GM21619 (cell line): ENCODE data around the gene PABPC1L.

Experiments used
- ATAC-seq: cut with Tn5 transposase; IDR thresholded peaks from one replicate; pipeline ENCODE4 v1.9.1; 2021; ENCODE audit not compliant: unreplicated experiment

The PABPC1L gene

GRCh38 chr20:44942264-44942973 lies 32.6 kb downstream of the PABPC1L start:
- ATAC-seq: no peak

- ATAC-seq: no peak
These were observed 34.0 kb downstream of the PABPC1L start for GRCh38 chr20:44943828-44944227.

GRCh38 chr20:44945261-44945660 lies 35.4 kb downstream of the PABPC1L start:
- ATAC-seq: no peak

GRCh38 chr20:44946271-44946852 lies 36.5 kb downstream of the PABPC1L start:
- ATAC-seq: no peak

- ATAC-seq: no peak
These were observed 38.2 kb downstream of the PABPC1L start for GRCh38 chr20:44948107-44948506.

GRCh38 chr20:44948513-44948912 lies 38.7 kb downstream of the PABPC1L start:
- no peak for ATAC-seq

- no peak for ATAC-seq
These were observed 40.5 kb downstream of the PABPC1L start for GRCh38 chr20:44950368-44950767.

- no peak for ATAC-seq
These were observed 42.9 kb downstream of the PABPC1L start for GRCh38 chr20:44952731-44953130.

- ATAC-seq: no peak
These were observed 44.4 kb downstream of the PABPC1L start for GRCh38 chr20:44954211-44954610.

- ATAC-seq: no peak
These were observed 45.4 kb downstream of the PABPC1L start for GRCh38 chr20:44955270-44955669.

- ATAC-seq: no peak
These were observed 46.5 kb downstream of the PABPC1L start for GRCh38 chr20:44956410-44956809.

GRCh38 chr20:44958276-44958675 lies 48.4 kb downstream of the PABPC1L start:
- ATAC-seq: no peak

- ATAC-seq: no peak
These were observed 49.3 kb downstream of the PABPC1L start for GRCh38 chr20:44959082-44959637.

- no peak for ATAC-seq
These were observed 49.8 kb downstream of the PABPC1L start for GRCh38 chr20:44959638-44960102.

- ATAC-seq: peak; percentile 88
These were observed 50.4 kb downstream of the PABPC1L start, which contains the start of gene TOMM34 for GRCh38 chr20:44960103-44960852. TSS of gene TOMM34 (minus strand) at chr20:44960397. CDS start at chr20:44960333, 64 bp downstream.

- ATAC-seq: no peak
These were observed 51.4 kb downstream of the PABPC1L start for GRCh38 chr20:44961011-44961869.

GRCh38 chr20:44961870-44962267 lies 52.0 kb downstream of the PABPC1L start:
- ATAC-seq: no peak

GRCh38 chr20:44962483-44962882 lies 52.6 kb downstream of the PABPC1L start:
- no peak for ATAC-seq

GRCh38 chr20:44963325-44964215 lies 53.7 kb downstream of the PABPC1L start:
- ATAC-seq: no peak

GRCh38 chr20:44965651-44966029 lies 55.8 kb downstream of the PABPC1L start:
- ATAC-seq: no peak
